HG02642 (cell line): ENCODE measurements around the gene THAP7.
"Not testable (repeated sequence)": the region's sequence is repeated elsewhere in the genome, so short reads cannot be mapped to it uniquely, and the experiment has no call there.

Experiments
- ATAC-seq: cut with Tn5 transposase; IDR thresholded peaks from one replicate; pipeline ENCODE4 v1.9.1; 2021; ENCODE audit warnings: mild to moderate bottlenecking; ENCODE audit not compliant: unreplicated experiment, poor library complexity

The THAP7 gene

GRCh38 chr22:20980938-20981722 lies 20.8 kb downstream of the THAP7 start:
- no peak for ATAC-seq

- ATAC-seq, result no peak
These were observed 21.4 kb downstream of the THAP7 start for GRCh38 chr22:20980523-20980922.

- no peak for ATAC-seq
These were observed 21.9 kb downstream of the THAP7 start for GRCh38 chr22:20979940-20980453.

- no peak for ATAC-seq
These were observed 22.6 kb downstream of the THAP7 start for GRCh38 chr22:20979243-20979809.

- ATAC-seq, result no peak
These were observed 23.5 kb downstream of the THAP7 start for GRCh38 chr22:20978419-20978818.

- no peak for ATAC-seq
These were observed 24.3 kb downstream of the THAP7 start for GRCh38 chr22:20977516-20978170.

GRCh38 chr22:20977019-20977418 lies 24.9 kb downstream of the THAP7 start:
- no peak for ATAC-seq

GRCh38 chr22:20976291-20976877 lies 25.5 kb downstream of the THAP7 start:
- no peak for ATAC-seq

- no peak for ATAC-seq
These were observed 26.2 kb downstream of the THAP7 start for GRCh38 chr22:20975541-20976290.

- no peak for ATAC-seq
These were observed 27.5 kb downstream of the THAP7 start for GRCh38 chr22:20974336-20974955.

GRCh38 chr22:20973634-20974286 lies 28.2 kb downstream of the THAP7 start:
- no peak for ATAC-seq

- ATAC-seq, result no peak
These were observed 28.9 kb downstream of the THAP7 start for GRCh38 chr22:20972933-20973577.

GRCh38 chr22:20972014-20972694 lies 29.8 kb downstream of the THAP7 start:
- ATAC-seq, result not testable (repeated sequence)

GRCh38 chr22:20970939-20971657 lies 30.8 kb downstream of the THAP7 start:
- ATAC-seq, result no peak

GRCh38 chr22:20968281-20968977 lies 33.5 kb downstream of the THAP7 start:
- no peak for ATAC-seq

GRCh38 chr22:20967697-20968211 lies 34.2 kb downstream of the THAP7 start:
- ATAC-seq, result no peak
